SU-DHL-6 (cell line): ENCODE results near the gene WDR36.

ENCODE experiments used
- H2AFZ ChIP-seq: fragments of 200-600 bp; sonication (generic); 2 replicates; pipeline ENCODE4 v1.6.1; 2014; ENCODE audit warnings: low read depth, mild to moderate bottlenecking, moderate library complexity, mixed read lengths, antibody characterized with exemption, low read length; ENCODE audit not compliant: severe bottlenecking
- H3F3A ChIP-seq: fragments of 200-600 bp; shearing (Covaris generic); 2 replicates; pipeline ENCODE4 v1.6.0; 2016; ENCODE audit warnings: antibody characterized with exemption, mild to moderate bottlenecking; ENCODE audit not compliant: insufficient read depth
- H3K27ac ChIP-seq: fragments of 200-600 bp; sonication (generic); 2 replicates; pipeline ENCODE4 v1.5.1; 2016; ENCODE audit warnings: low read depth, mild to moderate bottlenecking, low read length, moderate library complexity, mixed read lengths
- H3K27me3 ChIP-seq: fragments of 200-600 bp; sonication (generic), shearing (Covaris generic); 2 replicates; pipeline ENCODE4 v1.6.0; 2014; ENCODE audit warnings: mild to moderate bottlenecking, low read length
- H3K36me3 ChIP-seq: fragments of 200-600 bp; sonication (generic); 2 replicates; pipeline ENCODE4 v1.6.1; 2014; ENCODE audit warnings: mild to moderate bottlenecking, low read length, mixed read lengths
- H3K4me2 ChIP-seq: fragments of 300-600, 200-600 bp; shearing (Covaris generic), sonication (generic); 2 replicates; pipeline ENCODE4 v1.6.0; 2014; ENCODE audit warnings: low read length, low read depth, mild to moderate bottlenecking; ENCODE audit not compliant: poor library complexity, severe bottlenecking
- H3K4me3 ChIP-seq: fragments of 200-600 bp; sonication (generic); 2 replicates; pipeline ENCODE4 v1.5.1; 2014; ENCODE audit warnings: antibody characterized with exemption, low read length, mild to moderate bottlenecking, mixed read lengths; ENCODE audit not compliant: insufficient read depth, poor library complexity, severe bottlenecking
- H3K79me2 ChIP-seq: fragments of 200-600 bp; sonication (generic); 2 replicates; pipeline ENCODE4 v1.6.1; 2014; ENCODE audit warnings: mild to moderate bottlenecking, low read length, moderate library complexity; ENCODE audit not compliant: insufficient read depth
- H3K9ac ChIP-seq: fragments of 200-600 bp; sonication (generic); 2 replicates; pipeline ENCODE4 v1.7.0; 2014; ENCODE audit warnings: mild to moderate bottlenecking, low read length
- H3K9me2 ChIP-seq: fragments of 200-600 bp; sonication (generic); replicated peaks from 2 replicates; pipeline ENCODE4 v1.6.1; 2014; ENCODE audit warnings: low read length; ENCODE audit not compliant: insufficient read depth
- H3K9me3 ChIP-seq: fragments of 200-600 bp; sonication (generic); 2 replicates; pipeline ENCODE4 v1.6.1; 2014; ENCODE audit warnings: low read length, mixed read lengths; ENCODE audit not compliant: insufficient read depth
- H4K20me1 ChIP-seq: fragments of 200-600 bp; sonication (generic); 2 replicates; pipeline ENCODE4 v1.6.1; 2014; ENCODE audit warnings: low read depth, mild to moderate bottlenecking, antibody characterized with exemption, low read length, moderate library complexity, mixed read lengths
- CTCF ChIP-seq: fragments of 200-600 bp; sonication (generic); IDR thresholded peaks from one replicate; pipeline ENCODE4 v1.5.1; 2017; ENCODE audit warnings: antibody characterized with exemption, mild to moderate bottlenecking, low read length, moderate library complexity; ENCODE audit not compliant: insufficient read depth, poor library complexity, severe bottlenecking
- EZH2phosphoT487 ChIP-seq: fragments of 200-600 bp; sonication (generic), shearing (Covaris generic); conservative IDR thresholded peaks from 2 replicates; pipeline ENCODE4 v1.6.1; 2018; ENCODE audit warnings: mild to moderate bottlenecking, antibody characterized with exemption, low read length, moderate library complexity, mixed read lengths

Gene WDR36

DNA sequence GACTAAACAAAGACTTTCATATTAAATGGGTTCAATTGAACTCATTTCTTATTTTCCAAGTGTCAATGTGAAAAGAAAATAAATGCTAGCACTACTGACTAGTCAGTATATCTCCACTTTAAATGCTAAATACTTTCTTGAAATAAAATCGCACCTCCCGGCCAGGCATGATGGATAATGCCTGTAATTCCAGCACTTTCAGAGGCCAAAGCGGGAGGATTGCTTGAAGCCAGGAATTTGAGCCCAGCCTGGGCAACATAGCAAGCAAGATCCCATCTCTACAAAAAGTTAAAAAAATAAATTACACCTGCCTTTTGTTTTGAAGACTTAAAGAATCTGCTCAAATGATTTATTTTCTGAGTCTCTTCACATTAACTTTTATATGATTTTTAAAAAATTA, 34.7 kb downstream of the WDR36 start:
- Histone ChIP-seq H4K20me1 (no peaks in the 10 kb centered on the region), H3F3A (peaks cover 6% of the 10 kb centered on the region; the same call in 1 of the 2 replicates), H3K9me2 (no peaks in the 10 kb centered on the region), H3K9me3 (no peaks in the 10 kb centered on the region), H3K4me2 (no peak overlapping the region), H2AFZ (no peak overlapping the region), H3K27me3 (no peaks in the 10 kb centered on the region), H3K27ac (no peak overlapping the region), H3K36me3 (peaks cover 48% of the 10 kb centered on the region; the same call in 1 of the 2 replicates), H3K9ac (no peak overlapping the region), H3K79me2 (no peaks in the 10 kb centered on the region), H3K4me3 (no peak overlapping the region)
- TF ChIP-seq EZH2phosphoT487 (no peak), CTCF (no peak)

- Histone ChIP-seq H3K36me3 (peaks cover 44% of the 10 kb centered on the region; the same call in 1 of the 2 replicates), H3K9me2 (no peaks in the 10 kb centered on the region), H3K79me2 (no peaks in the 10 kb centered on the region), H4K20me1 (no peaks in the 10 kb centered on the region), H3K27ac (no peak overlapping the region), H2AFZ (no peak overlapping the region), H3F3A (peaks cover 6% of the 10 kb centered on the region; the same call in 1 of the 2 replicates), H3K9ac (no peak overlapping the region), H3K9me3 (no peaks in the 10 kb centered on the region), H3K27me3 (no peaks in the 10 kb centered on the region), H3K4me2 (no peak overlapping the region), H3K4me3 (no peak overlapping the region)
- TF ChIP-seq EZH2phosphoT487 = no peak
- no peak for TF ChIP-seq CTCF
Observed at GRCh38 chr5:111127453-111128195, 35.5 kb downstream of the WDR36 start.

DNA sequence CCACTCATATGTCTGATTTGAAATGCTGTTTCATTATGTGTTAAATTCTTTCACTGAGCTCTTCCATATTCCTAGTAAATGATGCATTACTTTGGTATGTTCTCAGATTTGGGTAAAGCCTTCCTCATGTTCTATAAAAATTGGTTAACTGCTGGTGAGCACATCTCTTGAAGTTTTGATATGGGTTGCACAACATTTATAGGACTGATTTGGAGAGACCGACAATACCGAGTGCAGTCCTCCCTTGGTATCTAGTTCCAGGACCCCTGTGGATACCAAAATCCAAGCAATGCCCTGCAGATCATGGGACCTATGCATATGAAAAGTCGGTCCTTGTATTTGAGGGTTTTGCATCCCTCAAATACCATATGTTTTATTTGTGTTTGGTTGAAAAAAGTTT, 37.8 kb downstream of the WDR36 start:
- no peaks in the 10 kb centered on the region for H3K79me2 ChIP-seq
- no peaks in the 10 kb centered on the region for H3K9me2 ChIP-seq
- H3K36me3 ChIP-seq = peaks cover 28% of the 10 kb centered on the region; the same call in 1 of the 2 replicates

More for the DNA sequence above, 37.8 kb downstream of the WDR36 start:
- Histone ChIP-seq H3K4me3 (no peak overlapping the region), H3K9me3 (no peaks in the 10 kb centered on the region), H2AFZ (no peak overlapping the region), H3K27ac (no peak overlapping the region), H4K20me1 (no peaks in the 10 kb centered on the region), H3K27me3 (no peaks in the 10 kb centered on the region), H3K4me2 (no peak overlapping the region), H3F3A (peaks cover 6% of the 10 kb centered on the region; the same call in 1 of the 2 replicates), H3K9ac (no peak overlapping the region)
- no peak for TF ChIP-seq EZH2phosphoT487
- TF ChIP-seq CTCF = no peak
